Neural progenitor cell (in vitro differentiated cells): ENCODE measurements around the gene AGK.

Experiments
- EZH2 ChIP-seq: fragments of 200-600 bp; sonication (generic); IDR thresholded peaks from 2 replicates; pipeline ENCODE4 v1.6.1; 2017; ENCODE audit warnings: antibody characterized with exemption, mild to moderate bottlenecking, moderate library complexity
- EZH2phosphoT487 ChIP-seq: fragments of 200-600 bp; sonication (generic); IDR thresholded peaks from 2 replicates; pipeline ENCODE4 v1.6.1; 2017; ENCODE audit warnings: antibody characterized with exemption

GRCh38 chr7:141664450-141664849 lies 113.2 kb downstream of the AGK start:
- TF ChIP-seq EZH2 (no peak), EZH2phosphoT487 (no peak)
